SK-N-SH (cell line): ENCODE data around the gene ETV1. TPM values are rescaled to one million over a fixed set of nuclear protein-coding genes. Genes with fewer than 3 reads are reported as not detected.

Experiments
- CTCF ChIA-PET: fragments of 300-600, 350-600 bp; formaldehyde crosslinking; extraction: SDS; loops from one replicate; lab custom pipeline; 2021; lab: Yijun Ruan, JAX
- POLR2A ChIA-PET: fragments of 350-600 bp; sonication (Branson Sonifier 250); formaldehyde crosslinking; extraction: SDS; loops from one replicate; lab custom pipeline; 2020; ENCODE audit warnings: antibody characterized with exemption, inconsistent platforms; lab: Yijun Ruan, JAX
- DNase-seq: peaks from one replicate; pipeline ENCODE4 v3.0.0; 2012
- H2AFZ ChIP-seq: fragments of 200-600 bp; sonication (generic); 2 replicates; pipeline ENCODE4 v1.8.1; 2016; ENCODE audit warnings: antibody characterized with exemption, mild to moderate bottlenecking, low read depth
- H3F3A ChIP-seq: fragments of 200-600 bp; sonication (generic); replicated peaks from 2 replicates; pipeline ENCODE3; 2016; ENCODE audit warnings: antibody characterized with exemption, mild to moderate bottlenecking; ENCODE audit not compliant: insufficient read depth
- H3K27ac ChIP-seq, 2 experiments: fragments of 200-500 bp in 1 of 2; fragments of 200-600 bp in 1 of 2; sonication (Bioruptor generic) in 1 of 2; sonication (generic), shearing (Covaris generic) in 1 of 2; 2 replicates each; pipeline versions ENCODE4 v1.5.1 to v1.6.1; 2014 to 2016; ENCODE audit warnings: low read depth in 2 of 2, inconsistent platforms in 1 of 2, low read length in 1 of 2, mild to moderate bottlenecking in 1 of 2, mixed read lengths in 1 of 2
- H3K27me3 ChIP-seq: fragments of 200-600 bp; sonication (generic), shearing (Covaris generic); 2 replicates; pipeline ENCODE4 v1.6.1; 2016; ENCODE audit warnings: mixed run types; ENCODE audit not compliant: insufficient read depth
- H3K36me3 ChIP-seq, 2 experiments: fragments of 200-500 bp in 1 of 2; fragments of 200-600 bp in 1 of 2; sonication (Bioruptor generic) in 1 of 2; sonication (generic) in 1 of 2; replicated peaks in 1 of 2; 2 replicates each; pipeline versions ENCODE3 to v1.5.1; 2014 to 2016; ENCODE audit warnings: low read length in 1 of 2, mild to moderate bottlenecking in 1 of 2; ENCODE audit not compliant: insufficient read depth in 2 of 2, control insufficient read depth in 1 of 2
- H3K4me1 ChIP-seq, 2 experiments: fragments of 200-500 bp in 1 of 2; fragments of 200-600 bp in 1 of 2; sonication (Bioruptor generic) in 1 of 2; sonication (generic), shearing (Covaris generic) in 1 of 2; 2 replicates each; pipeline versions ENCODE4 v1.5.1 to v1.6.1; 2014 to 2016; ENCODE audit warnings: low read depth in 1 of 2, low read length in 1 of 2, mixed run types in 1 of 2; ENCODE audit not compliant: insufficient read depth in 2 of 2, control insufficient read depth in 1 of 2
- H3K4me2 ChIP-seq: fragments of 200-600 bp; sonication (generic), shearing (Covaris generic); 2 replicates; pipeline ENCODE4 v1.6.1; 2017; ENCODE audit warnings: mixed run types
- H3K4me3 ChIP-seq, 2 experiments: fragments of 200-500 bp in 1 of 2; fragments of 200-600 bp in 1 of 2; sonication (Bioruptor generic) in 1 of 2; sonication (generic), shearing (Covaris generic) in 1 of 2; 2 replicates each; pipeline versions ENCODE4 v1.5.1 to v1.8.1; 2014 to 2016; ENCODE audit warnings: low read depth in 2 of 2, inconsistent platforms in 1 of 2, low read length in 1 of 2, mild to moderate bottlenecking in 1 of 2, mixed read lengths in 1 of 2, moderate library complexity in 1 of 2
- H3K79me2 ChIP-seq: fragments of 200-600 bp; sonication (generic); 2 replicates; pipeline ENCODE4 v1.8.1; 2017; ENCODE audit warnings: mild to moderate bottlenecking; ENCODE audit not compliant: insufficient read depth
- H3K9ac ChIP-seq: fragments of 200-600 bp; sonication (generic); 2 replicates; pipeline ENCODE4 v1.6.1; 2017; ENCODE audit warnings: mixed run types
- H3K9me2 ChIP-seq: fragments of 200-600 bp; sonication (generic); 2 replicates; pipeline ENCODE4 v1.6.1; 2017; ENCODE audit warnings: mixed run types
- H3K9me3 ChIP-seq: fragments of 200-600 bp; sonication (generic); 2 replicates; pipeline ENCODE4 v1.6.1; 2017; ENCODE audit warnings: mixed run types, mild to moderate bottlenecking, moderate library complexity
- H4K20me1 ChIP-seq: fragments of 200-600 bp; sonication (generic); 2 replicates; pipeline ENCODE4 v1.6.1; 2017; ENCODE audit warnings: mild to moderate bottlenecking, mixed run types; ENCODE audit not compliant: insufficient read depth
- CTCF ChIP-seq: fragments of 200-600 bp; sonication (generic); IDR thresholded peaks from 2 replicates; pipeline ENCODE4 v1.6.1; 2017; ENCODE audit warnings: antibody characterized with exemption, mild to moderate bottlenecking, moderate library complexity
- EP300 ChIP-seq, 2 experiments: IDR thresholded peaks; 2 replicates each; pipeline versions ENCODE4 v1.4.0 to v1.6.1; 2012; ENCODE audit warnings: borderline replicate concordance in 1 of 2, low read depth in 1 of 2, low read length in 1 of 2
- FOSL2 ChIP-seq: IDR thresholded peaks from 2 replicates; pipeline ENCODE4 v1.4.0; 2012; ENCODE audit warnings: low read depth, mild to moderate bottlenecking, moderate library complexity, borderline replicate concordance
- FOXJ3 ChIP-seq: sonication (generic); formaldehyde crosslinking; IDR thresholded peaks from 2 replicates; pipeline ENCODE4 v1.5.1; 2020; ENCODE audit warnings: mild to moderate bottlenecking, missing genetic modification reagents
- FOXM1 ChIP-seq: IDR thresholded peaks from 2 replicates; pipeline ENCODE4 v1.4.0; 2012; ENCODE audit warnings: low read depth, mild to moderate bottlenecking
- GABPA ChIP-seq: IDR thresholded peaks from 2 replicates; pipeline ENCODE4 v1.4.0; 2012; ENCODE audit warnings: low read depth, mild to moderate bottlenecking
- IRF3 ChIP-seq: fragments of 150-350 bp; IDR thresholded peaks from 2 replicates; pipeline ENCODE4 v1.6.1; 2016; ENCODE audit warnings: mild to moderate bottlenecking, low read depth, low read length
- MAX ChIP-seq: IDR thresholded peaks from 2 replicates; pipeline ENCODE4 v1.4.0; 2012; ENCODE audit warnings: low read depth
- NRF1 ChIP-seq: IDR thresholded peaks from 2 replicates; pipeline ENCODE4 v1.6.1; 2012; ENCODE audit warnings: low read depth, mild to moderate bottlenecking, low read length
- PBX3 ChIP-seq: IDR thresholded peaks from 2 replicates; pipeline ENCODE4; 2012
- RAD21 ChIP-seq: IDR thresholded peaks from 2 replicates; pipeline ENCODE4 v1.6.1; 2012; ENCODE audit warnings: mild to moderate bottlenecking, low read length
- RCOR1 ChIP-seq: fragments of 150-350 bp; IDR thresholded peaks from 2 replicates; pipeline ENCODE4 v1.6.1; 2017; ENCODE audit warnings: antibody characterized with exemption, low read length
- REST ChIP-seq: IDR thresholded peaks from 2 replicates; pipeline ENCODE4 v1.6.1; 2012; ENCODE audit warnings: mild to moderate bottlenecking, low read depth, low read length, moderate library complexity
- RXRA ChIP-seq: IDR thresholded peaks from 2 replicates; pipeline ENCODE4 v1.4.0; 2012; ENCODE audit warnings: low read depth, mild to moderate bottlenecking, borderline replicate concordance
- TAF1 ChIP-seq: IDR thresholded peaks from 2 replicates; pipeline ENCODE4 v1.6.1; 2012; ENCODE audit warnings: low read depth, mild to moderate bottlenecking, low read length, moderate library complexity, borderline replicate concordance
- TEAD4 ChIP-seq: IDR thresholded peaks from 2 replicates; pipeline ENCODE4 v1.4.0; 2012; ENCODE audit warnings: mild to moderate bottlenecking, borderline replicate concordance; ENCODE audit not compliant: insufficient read depth
- USF1 ChIP-seq: IDR thresholded peaks from 2 replicates; pipeline ENCODE4 v1.4.0; 2012; ENCODE audit warnings: low read depth, borderline replicate concordance
- USF2 ChIP-seq: fragments of 150-350 bp; IDR thresholded peaks from 2 replicates; pipeline ENCODE4 v1.6.1; 2017; ENCODE audit warnings: antibody characterized with exemption, low read length, low read depth, borderline replicate concordance
- YY1 ChIP-seq: IDR thresholded peaks from 2 replicates; pipeline ENCODE4 v1.4.0; 2012; ENCODE audit warnings: low read depth, mild to moderate bottlenecking
- WGBS: methylation state at CpG from one replicate; pipeline ENCODE4 v1.1.6; 2017; ENCODE audit warnings: low lambda C conversion rate; 5-methylcytosine and 5-hydroxymethylcytosine counted together
- polyA plus RNA-seq, 3 experiments: library from polyadenylated mRNA; depleted of rRNA; stranded (reverse); fragments of >200 nt; gene quantifications; 2 replicates each; pipeline ENCODE4 v1.2.3, GENCODE V29; 2012

The ETV1 gene
- polyA plus RNA-seq, 1 of the 3 experiments (the other 2 are of a cell fraction), result 24.9 TPM

- CTCF ChIA-PET, result interaction anchor here (1.0 to 1.5 kb wide), 5 partner anchors 11 to 706 kb away, joined by 3 to 5 read pairs (median 4); no protein-coding TSS in a partner anchor
- Histone ChIP-seq H3K4me1 (peaks cover 18 to 25% of the 10 kb centered on the region in 2 experiments; a peak in 3 of 4 replicates), H3K27me3 (no peaks in the 10 kb centered on the region), H3K27ac (no peak overlapping the region), H3F3A (peaks cover 19% of the 10 kb centered on the region), H3K79me2 (no peaks in the 10 kb centered on the region), H3K9me2 (no peaks in the 10 kb centered on the region), H4K20me1 (no peaks in the 10 kb centered on the region), H3K9ac (no peak overlapping the region), H3K4me3 (no peak overlapping the region), H3K36me3 (peaks cover 4 to 5% of the 10 kb centered on the region in 2 experiments), H3K9me3 (no peaks in the 10 kb centered on the region), H2AFZ (no peak overlapping the region), H3K4me2 (peak overlapping the region; percentile 21)
- POLR2A ChIA-PET, result no interaction called here
- 72% methylated on average over 2 of the region's 2 CpGs for WGBS
- TF ChIP-seq RAD21, result no peak
- TF ChIP-seq USF2, result no peak
- no peak for TF ChIP-seq MAX
- no peak for TF ChIP-seq REST
- TF ChIP-seq TEAD4, result no peak
- no peak for TF ChIP-seq RCOR1
- TF ChIP-seq FOXM1, result no peak
- no peak for TF ChIP-seq TAF1
- no peak for TF ChIP-seq FOXJ3 (CRISPR knock-in tag)
- no peak for TF ChIP-seq IRF3
- no peak for TF ChIP-seq YY1
- no peak for TF ChIP-seq RXRA
- TF ChIP-seq NRF1, result no peak
- no peak for TF ChIP-seq GABPA
- no peak for TF ChIP-seq FOSL2
- TF ChIP-seq USF1, result no peak
- no peak for TF ChIP-seq CTCF
- TF ChIP-seq EP300 (IDR thresholded peaks at IDR 0.05; ENCODE audit: borderline replicate concordance in 1 of 2, low read depth in 1 of 2, low read length in 1 of 2), result no peak
- TF ChIP-seq PBX3, result no peak
- no peak for DNase-seq
These were observed 3.3 kb downstream of the ETV1 start for GRCh38 chr7:13986208-13986607.
